Erythroblast (primary cell): Measurements from ENCODE around the gene CIZ1.

ENCODE experiments used
- DNase-seq, 2 experiments: peaks; one replicate each; lab custom pipeline; 2025; lab: John Stamatoyannopoulos, UW
- GATA1 ChIP-seq: IDR thresholded peaks from 2 replicates; pipeline ENCODE4 v1.6.1; 2011; ENCODE audit warnings: low read depth, mild to moderate bottlenecking, control low read depth, low read length, moderate library complexity
- POLR2A ChIP-seq: IDR thresholded peaks from 2 replicates; pipeline ENCODE4 v1.6.1; 2011; ENCODE audit warnings: mild to moderate bottlenecking, low read length

Gene CIZ1

DNA sequence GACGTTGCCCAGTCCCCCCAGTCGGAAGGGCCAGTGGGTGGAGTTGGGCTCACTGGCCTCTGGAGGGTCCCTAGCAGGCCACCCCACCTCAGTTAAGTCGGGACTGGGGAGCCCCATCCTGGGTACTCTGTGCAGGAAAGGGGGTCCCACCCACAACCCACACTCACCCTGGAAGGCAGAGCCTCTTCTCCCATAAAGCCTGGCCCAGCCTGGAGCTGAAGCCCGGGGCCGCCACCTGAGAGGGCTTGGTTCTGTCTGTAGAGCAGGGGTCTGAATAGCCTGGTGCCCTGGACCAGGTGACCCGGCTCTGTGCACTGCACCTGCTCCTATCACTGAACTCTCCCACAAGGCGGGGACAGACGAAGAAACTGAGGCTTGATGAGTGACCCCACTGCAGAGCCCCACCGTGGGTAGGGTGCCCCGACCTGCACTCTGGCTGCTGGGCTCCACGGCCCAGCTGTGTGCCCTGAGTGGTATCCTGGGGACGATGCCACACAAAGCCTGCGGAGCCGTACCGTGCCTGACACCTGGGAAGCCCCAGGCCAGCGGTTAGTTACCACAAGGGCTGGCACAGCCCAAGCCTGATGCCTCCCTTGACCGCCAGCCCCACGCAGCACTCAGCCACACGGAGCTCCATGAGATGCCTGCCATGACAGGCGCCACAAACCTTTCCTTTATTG, 71.2 kb downstream of the CIZ1 start:
- TF ChIP-seq GATA1 = no peak
- no peak for TF ChIP-seq POLR2A
- DNase-seq = no peak

DNA sequence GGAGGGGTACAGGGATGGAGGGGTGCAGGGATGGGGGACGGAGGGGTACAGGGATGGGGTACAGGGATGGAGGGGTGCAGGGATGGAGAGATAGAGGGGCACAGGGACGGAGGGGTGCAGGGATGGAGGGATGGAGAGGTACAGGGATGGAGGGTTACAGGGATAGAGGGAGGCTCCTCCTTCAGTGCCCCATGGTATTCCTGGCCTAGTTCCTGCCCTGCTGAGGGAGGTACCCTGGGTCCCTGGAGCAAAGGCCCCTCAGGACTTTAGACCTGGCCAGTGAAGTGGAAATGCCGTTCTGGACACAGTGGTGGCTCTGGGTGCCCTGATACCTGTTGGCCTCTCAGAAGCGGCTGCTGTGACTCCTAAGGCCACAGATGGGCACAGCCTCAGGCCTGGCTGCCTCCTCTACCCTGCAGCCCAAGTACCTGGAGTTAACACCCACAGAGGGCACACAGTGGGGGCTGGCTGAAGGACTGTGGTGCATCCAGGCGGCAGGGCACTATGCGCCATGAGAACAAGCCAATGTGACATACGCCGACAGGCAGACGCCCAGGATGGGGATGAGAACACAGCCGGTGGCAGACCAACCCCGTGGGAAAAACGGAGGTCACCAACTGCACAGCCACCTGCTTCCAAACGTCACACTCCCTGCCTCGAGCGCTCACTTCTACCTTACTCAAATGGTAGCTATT, 72.3 kb downstream of the CIZ1 start:
- no peak for DNase-seq
- TF ChIP-seq POLR2A = no peak
- no peak for TF ChIP-seq GATA1

DNA sequence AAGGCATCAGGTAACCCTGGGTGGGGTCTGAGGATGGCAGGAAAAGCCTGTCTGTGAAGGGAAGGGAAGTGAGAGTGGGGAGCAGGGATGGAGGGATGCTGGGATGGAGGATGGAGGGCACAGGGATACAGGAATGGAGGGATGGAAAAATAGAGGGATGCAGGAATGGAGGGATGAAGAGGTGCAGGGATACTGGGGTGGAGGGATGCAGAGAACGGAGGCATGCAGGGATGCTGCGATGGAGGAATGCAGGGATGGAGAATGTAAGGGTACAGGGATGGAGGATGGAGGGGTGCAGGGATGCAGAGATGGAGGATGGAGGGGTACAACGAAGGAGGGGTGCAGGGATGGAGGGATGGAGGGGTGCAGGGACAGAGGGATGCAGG, 72.9 kb downstream of the CIZ1 start:
- DNase-seq = no peak
- TF ChIP-seq GATA1 (no peak), POLR2A (no peak)

DNA sequence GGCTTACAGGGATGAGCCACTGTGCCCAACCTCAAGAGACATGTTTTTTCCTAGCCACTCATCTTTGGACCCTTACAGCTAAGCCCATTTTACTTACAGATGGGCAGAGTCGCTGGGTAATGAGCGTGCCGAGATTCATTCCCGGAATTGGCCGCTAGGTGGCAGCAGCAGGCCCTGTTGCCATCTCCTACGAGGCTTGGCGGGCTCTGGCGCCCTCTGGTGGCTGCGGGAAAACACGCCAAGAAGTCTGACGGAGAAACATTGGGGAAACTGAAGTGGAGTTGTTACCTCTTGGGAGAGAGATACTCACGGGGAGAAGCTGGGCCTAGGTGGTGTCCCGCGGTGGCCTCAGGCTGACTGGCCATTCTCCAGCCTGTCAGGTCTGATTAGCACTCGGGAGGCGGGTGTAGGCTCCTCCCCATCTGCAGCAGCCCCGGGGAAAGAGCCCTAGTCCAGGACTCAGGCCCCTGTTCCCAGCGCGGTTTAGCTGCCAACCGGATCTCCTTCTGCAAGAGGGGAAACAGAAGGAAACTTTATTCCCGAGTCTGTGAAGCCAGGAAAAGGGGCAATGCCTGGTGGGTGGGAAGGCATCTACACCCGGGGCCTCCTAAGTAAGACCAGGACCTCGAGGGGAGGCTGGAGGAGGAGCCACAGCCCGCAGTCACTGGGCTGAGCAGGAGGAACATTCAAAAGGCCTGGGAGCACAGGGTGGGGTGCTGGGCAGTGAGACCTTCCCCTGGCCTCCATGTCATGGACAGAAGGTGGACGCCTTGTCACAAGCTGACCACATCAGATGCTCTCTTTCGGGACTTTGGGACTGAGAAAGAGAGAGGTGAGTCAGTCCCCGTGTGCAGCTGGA, 73.5 kb downstream of the CIZ1 start:
- TF ChIP-seq POLR2A (no peak), GATA1 (no peak)
- peak; percentile 92 to 97 for DNase-seq

DNA sequence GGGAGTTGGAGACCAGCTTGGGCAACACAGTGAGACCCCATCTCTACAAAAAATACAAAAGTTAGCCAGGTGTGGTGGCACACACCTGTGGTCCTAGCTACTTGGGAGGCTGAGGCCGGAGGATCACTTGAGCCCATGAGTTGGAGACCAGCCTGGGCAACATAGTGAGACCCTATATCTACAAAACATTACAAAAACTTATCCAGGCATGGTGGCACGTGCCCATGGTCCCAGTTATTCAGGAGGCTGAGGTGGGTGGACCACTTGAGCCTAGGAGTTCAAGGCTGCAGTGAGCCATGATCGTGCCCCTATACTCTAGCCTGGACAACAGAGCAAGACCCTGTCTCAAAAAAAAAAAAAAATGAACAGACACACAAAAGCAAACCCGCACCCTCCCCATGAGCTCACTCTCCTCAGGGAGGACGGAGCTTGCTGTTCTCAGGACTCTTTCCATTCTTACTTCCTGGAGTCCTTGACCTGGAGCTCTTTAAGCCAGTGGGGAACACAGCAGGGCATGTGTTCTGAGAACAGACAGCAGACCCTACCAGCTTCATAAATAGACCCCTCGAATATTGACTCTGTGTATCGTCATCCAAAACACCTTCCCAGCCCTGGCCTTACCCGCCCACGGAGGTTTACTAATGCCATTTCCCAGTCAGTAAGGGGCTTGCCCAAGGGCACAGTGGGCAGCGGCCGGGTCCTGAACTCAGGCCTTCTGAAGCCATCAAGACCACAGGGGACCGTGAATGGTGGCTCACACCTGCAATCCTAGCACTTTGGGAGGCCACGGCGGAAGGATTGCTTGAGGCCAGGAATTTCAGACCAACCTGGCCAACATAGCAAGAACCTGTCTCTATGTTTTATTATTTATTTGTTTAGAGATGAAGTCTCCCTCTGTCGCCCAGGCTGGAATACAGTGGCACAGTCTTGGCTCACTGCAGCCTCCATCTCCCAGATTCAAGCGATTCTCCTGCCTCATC, 75.0 kb downstream of the CIZ1 start:
- no peak for TF ChIP-seq GATA1
- no peak for DNase-seq
